Thyroid gland (tissue), 4 donors: Measurements from ENCODE around the gene GRAMD1A. TPM values are rescaled to one million over a fixed set of nuclear protein-coding genes. Genes with fewer than 3 reads are reported as not detected.

Experiments used
- DNase-seq, 2 donors: peaks; one replicate each; pipeline ENCODE4 v3.0.0-alpha.2; 2019
- H3K27ac ChIP-seq, 3 donors: fragments of 200-600 bp; sonication (generic); 1 replicate in 2 of 3; 2 replicates in 1 of 3; pipeline ENCODE4 v1.5.1; 2016 to 2019; ENCODE audit warnings: mild to moderate bottlenecking in 1 of 3, moderate library complexity in 1 of 3
- H3K27me3 ChIP-seq: fragments of 200-600 bp; sonication (generic); one replicate; pipeline ENCODE4 v1.5.1; 2019
- H3K36me3 ChIP-seq, 2 donors: fragments of 200-600 bp; sonication (generic); one replicate each; pipeline ENCODE4 v1.5.1; 2016 to 2019
- H3K4me1 ChIP-seq, 2 donors: fragments of 200-600 bp; sonication (generic); one replicate each; pipeline ENCODE4 v1.5.1; 2017 to 2019
- H3K4me3 ChIP-seq, 3 donors: fragments of 200-600 bp; sonication (generic); replicated peaks in 1 of 3; 1 replicate in 2 of 3; 2 replicates in 1 of 3; pipeline ENCODE4 v1.5.1; 2016; ENCODE audit warnings: mild to moderate bottlenecking in 1 of 3
- H3K9me3 ChIP-seq: fragments of 200-600 bp; sonication (generic); one replicate; pipeline ENCODE4 v1.5.1; 2017
- CTCF ChIP-seq, 6 experiments: fragments of 200-600 bp in 3 of 6; fragments of 450-650 bp in 3 of 6; sonication (generic) in 3 of 6; IDR thresholded peaks; one replicate each; pipeline ENCODE4 v1.5.1; 2016 to 2019; ENCODE audit warnings: antibody characterized with exemption in 6 of 6, mild to moderate bottlenecking in 2 of 6, inconsistent platforms in 1 of 6, moderate library complexity in 1 of 6
- POLR2A ChIP-seq, 2 donors: fragments of 450-650 bp; IDR thresholded peaks; one replicate each; pipeline ENCODE4 v1.6.1; 2017; ENCODE audit warnings: antibody characterized with exemption in 2 of 2, mild to moderate bottlenecking in 2 of 2, moderate library complexity in 1 of 2
- WGBS, 2 donors: methylation state at CpG; one replicate each; pipeline ENCODE4 v1.1.5; 2017; 5-methylcytosine and 5-hydroxymethylcytosine counted together
- intact Hi-C: fragments of 100-400 bp; cut with DNase I; formaldehyde crosslinking; loops from one replicate; pipeline ENCODE4 v1.15.1; 2023
- total RNA-seq, 4 donors: library from RNA; depleted of rRNA; stranded (reverse); fragments of >200 nt; gene quantifications; one replicate each; pipeline ENCODE4 v1.2.3, GENCODE V29; 2016

GRAMD1A gene
- total RNA-seq, 4 donors from 2014 or later = 33.4 to 57.5 (median 47.0) TPM

DNA sequence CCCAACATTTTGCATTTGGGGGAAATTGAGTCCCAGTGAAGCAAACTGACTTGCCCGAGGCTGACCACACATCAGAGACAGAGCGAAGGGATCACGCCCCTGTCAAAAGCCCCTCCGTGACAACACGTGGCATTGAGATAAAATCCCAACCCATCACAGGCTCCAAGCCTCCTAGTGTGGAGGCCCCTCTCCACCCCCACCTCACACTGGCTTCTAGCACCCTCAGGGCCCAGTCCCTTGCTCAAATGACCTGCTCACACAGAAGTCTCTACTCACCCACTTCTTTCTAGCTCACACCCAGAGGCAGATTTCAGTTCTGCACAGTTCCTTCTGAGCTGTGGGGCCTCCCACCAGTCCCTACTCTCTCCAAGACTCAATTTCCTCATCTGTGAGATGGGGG lies 51.7 kb downstream of the GRAMD1A start:
- Histone ChIP-seq H3K9me3 (no peaks in the 10 kb centered on the region), H3K27ac (no peak overlapping the region), H3K27me3 (no peaks in the 10 kb centered on the region), H3K36me3 (no peaks in the 10 kb centered on the region), H3K4me3 (no peak overlapping the region), H3K4me1 (no peaks in the 10 kb centered on the region)
- TF ChIP-seq CTCF (IDR thresholded peaks at IDR 0.05) (no peak), POLR2A (IDR thresholded peaks at IDR 0.05) (no peak)
- WGBS, 2 donors = 90 to 93% methylated on average over 5 of the region's 5 CpGs
- intact Hi-C loops = no loop called here
- no peak for DNase-seq

GRCh38 chr19:35052599-35053190 lies 52.6 kb downstream of the GRAMD1A start:
- no peak for DNase-seq
- TF ChIP-seq POLR2A (IDR thresholded peaks at IDR 0.05) (no peak), CTCF (IDR thresholded peaks at IDR 0.05) (no peak)
- WGBS, 2 donors = 66 to 70% methylated on average over 8 of the region's 8 CpGs
- Histone ChIP-seq H3K27me3 (no peaks in the 10 kb centered on the region), H3K9me3 (no peaks in the 10 kb centered on the region), H3K36me3 (no peaks in the 10 kb centered on the region), H3K4me1 (no peaks in the 10 kb centered on the region), H3K27ac (no peak overlapping the region), H3K4me3 (no peak overlapping the region)
- intact Hi-C loops = no loop called here

- no peak overlapping the region for H3K27ac ChIP-seq
- H3K36me3 ChIP-seq = no peaks in the 10 kb centered on the region
- no peak overlapping the region for H3K4me3 ChIP-seq
- no peak for DNase-seq
- no peaks in the 10 kb centered on the region for H3K9me3 ChIP-seq
- no peaks in the 10 kb centered on the region for H3K4me1 ChIP-seq
- intact Hi-C loops = no loop called here
- no peak for TF ChIP-seq CTCF (IDR thresholded peaks at IDR 0.05)
- no peak for TF ChIP-seq POLR2A (IDR thresholded peaks at IDR 0.05)
- no peaks in the 10 kb centered on the region for H3K27me3 ChIP-seq
- WGBS, 2 donors = 81 to 88% methylated on average over 8 to 9 of the region's 9 CpGs
Measured at GRCh38 chr19:35053667-35054293, 53.7 kb downstream of the GRAMD1A start.

- TF ChIP-seq POLR2A (IDR thresholded peaks at IDR 0.05) (no peak), CTCF (IDR thresholded peaks at IDR 0.05) (no peak)
- Histone ChIP-seq H3K9me3 (no peaks in the 10 kb centered on the region), H3K27me3 (no peaks in the 10 kb centered on the region), H3K4me3 (no peak overlapping the region), H3K4me1 (no peaks in the 10 kb centered on the region), H3K27ac (no peak overlapping the region), H3K36me3 (no peaks in the 10 kb centered on the region)
- no peak for DNase-seq
- 86 to 94% methylated on average over 9 of the region's 9 CpGs for WGBS, 2 donors
- intact Hi-C loops = no loop called here
Measured at GRCh38 chr19:35054626-35055025, 54.5 kb downstream of the GRAMD1A start.

GRCh38 chr19:35055715-35056179 lies 55.6 kb downstream of the GRAMD1A start:
- intact Hi-C loops = no loop called here
- Histone ChIP-seq H3K9me3 (no peaks in the 10 kb centered on the region), H3K36me3 (no peaks in the 10 kb centered on the region), H3K4me3 (no peak overlapping the region), H3K27me3 (no peaks in the 10 kb centered on the region), H3K27ac (no peak overlapping the region), H3K4me1 (no peaks in the 10 kb centered on the region)
- no peak for DNase-seq
- TF ChIP-seq POLR2A (IDR thresholded peaks at IDR 0.05) (no peak), CTCF (IDR thresholded peaks at IDR 0.05) (no peak)
- WGBS, 2 donors = 37 to 38% methylated on average over 3 of the region's 3 CpGs
